ENCODE measurements around the gene HS6ST1.
"Not testable (repeated sequence)": the region's sequence is repeated elsewhere in the genome, so short reads cannot be mapped to it uniquely, and the experiment has no call there.

Gene HS6ST1

GRCh38 chr2:128280901-128281321 lies 37.8 kb downstream of the HS6ST1 start:
- DNase-seq: no peak

- peak in 1 of 2 donors; percentile 10 for DNase-seq
Observed at GRCh38 chr2:128280158-128280871, 38.4 kb downstream of the HS6ST1 start.

GRCh38 chr2:128279786-128280157 lies 38.9 kb downstream of the HS6ST1 start:
- DNase-seq: peak in 1 of 2 donors; percentile 10

- peak in 1 of 2 donors; percentile 4 for DNase-seq
Observed at GRCh38 chr2:128279009-128279408, 39.7 kb downstream of the HS6ST1 start.

GRCh38 chr2:128277961-128278681 lies 40.5 kb downstream of the HS6ST1 start:
- DNase-seq: peak in 1 of 2 donors; percentile 10

- peak in 1 of 2 donors; percentile 6 for DNase-seq
Observed at GRCh38 chr2:128276878-128277675, 41.6 kb downstream of the HS6ST1 start.

- no peak for DNase-seq
Observed at GRCh38 chr2:128275498-128276045, 43.1 kb downstream of the HS6ST1 start.

GRCh38 chr2:128274218-128274617 lies 44.5 kb downstream of the HS6ST1 start:
- no peak for DNase-seq

- peak; percentile 45 to 61 for DNase-seq
Observed at GRCh38 chr2:128273469-128274081, 45.1 kb downstream of the HS6ST1 start.

- DNase-seq: no peak
Observed at GRCh38 chr2:128272601-128273468, 45.8 kb downstream of the HS6ST1 start.

- DNase-seq: no peak
Observed at GRCh38 chr2:128271911-128272600, 46.6 kb downstream of the HS6ST1 start.

- DNase-seq: no peak
Observed at GRCh38 chr2:128271597-128271910, 47.1 kb downstream of the HS6ST1 start.

GRCh38 chr2:128270672-128271596 lies 47.7 kb downstream of the HS6ST1 start:
- DNase-seq: no peak

GRCh38 chr2:128269990-128270671 lies 48.5 kb downstream of the HS6ST1 start:
- no peak for DNase-seq

- no peak for DNase-seq
Observed at GRCh38 chr2:128269063-128269989, 49.3 kb downstream of the HS6ST1 start.

- not testable (repeated sequence) for DNase-seq
Observed at GRCh38 chr2:128268611-128269010, 50.1 kb downstream of the HS6ST1 start.

- DNase-seq: not testable (repeated sequence)
Observed at GRCh38 chr2:128268145-128268544, 50.5 kb downstream of the HS6ST1 start.

GRCh38 chr2:128267649-128268048 lies 51.0 kb downstream of the HS6ST1 start:
- DNase-seq: not testable (repeated sequence)
